Osteoblast (primary cell): ENCODE data around the gene DPM1. TPM values are rescaled to one million over a fixed set of nuclear protein-coding genes. Genes with fewer than 3 reads are reported as not detected.

Experiments used
- DNase-seq: peaks from one replicate; pipeline ENCODE4 v3.0.0; 2011; ENCODE audit warnings: low spot score, mixed read lengths; ENCODE audit not compliant: insufficient read length; ENCODE audit errors: missing footprints
- H2AFZ ChIP-seq: 2 replicates; pipeline ENCODE4 v1.6.0; 2011; ENCODE audit warnings: mild to moderate bottlenecking, low read length
- H3K27ac ChIP-seq: 2 replicates; pipeline ENCODE4 v1.5.1; 2011; ENCODE audit warnings: mild to moderate bottlenecking, low read depth, low read length, moderate library complexity
- H3K27me3 ChIP-seq: 2 replicates; pipeline ENCODE4 v1.6.0; 2012; ENCODE audit warnings: mild to moderate bottlenecking, control low read depth, inconsistent platforms, low read length, moderate library complexity; ENCODE audit not compliant: insufficient read depth
- H3K36me3 ChIP-seq: 2 replicates; pipeline ENCODE4 v1.5.1; 2011; ENCODE audit warnings: mild to moderate bottlenecking, low read length, control low read depth, moderate library complexity; ENCODE audit not compliant: insufficient read depth
- H3K4me1 ChIP-seq: 2 replicates; pipeline ENCODE4 v1.5.1; 2011; ENCODE audit warnings: mild to moderate bottlenecking, low read length, control low read depth, moderate library complexity; ENCODE audit not compliant: insufficient read depth
- H3K4me2 ChIP-seq: 2 replicates; pipeline ENCODE4 v1.6.0; 2011; ENCODE audit warnings: mild to moderate bottlenecking, low read length; ENCODE audit not compliant: insufficient read depth
- H3K4me3 ChIP-seq: fragments of 200-600 bp; sonication (generic); 3 replicates; pipeline ENCODE4 v1.5.1; 2012; ENCODE audit warnings: mild to moderate bottlenecking, low read length, inconsistent platforms; ENCODE audit not compliant: insufficient read depth
- H3K79me2 ChIP-seq: 2 replicates; pipeline ENCODE4 v1.6.0; 2012; ENCODE audit warnings: mild to moderate bottlenecking, low read length, control low read depth, inconsistent platforms; ENCODE audit not compliant: insufficient read depth
- H3K9me3 ChIP-seq: 2 replicates; pipeline ENCODE4 v1.5.1; 2011; ENCODE audit warnings: low read depth, low read length, control low read depth
- H4K20me1 ChIP-seq: 2 replicates; pipeline ENCODE4 v1.6.0; 2012; ENCODE audit warnings: mild to moderate bottlenecking, low read length, control low read depth; ENCODE audit not compliant: insufficient read depth
- CTCF ChIP-seq: IDR thresholded peaks from 2 replicates; pipeline ENCODE4 v1.5.1; 2011; ENCODE audit warnings: mild to moderate bottlenecking, low read depth, low read length, moderate library complexity; ENCODE audit errors: extremely low read depth
- total RNA-seq: library from RNA; depleted of rRNA; stranded (reverse); fragments of >200 nt; gene quantifications from 2 replicates; pipeline ENCODE4 v1.2.3, GENCODE V29; 2012

Gene DPM1
- total RNA-seq, 1 donor: 53.2 TPM

- Histone ChIP-seq H3K36me3 (peaks cover 7% of the 10 kb centered on the region), H3K9me3 (no peaks in the 10 kb centered on the region), H3K27ac (peak overlapping the region; percentile 43), H3K4me1 (peaks cover 65% of the 10 kb centered on the region), H4K20me1 (peaks cover 91% of the 10 kb centered on the region), H3K79me2 (peaks cover 100% of the 10 kb centered on the region), H3K27me3 (no peaks in the 10 kb centered on the region), H3K4me3 (no peak overlapping the region), H3K4me2 (no peak overlapping the region), H2AFZ (no peak overlapping the region)
- TF ChIP-seq CTCF: no peak
- peak; percentile 38 for DNase-seq
Observed at GRCh38 chr20:50918403-50918802, 39.9 kb downstream of the DPM1 start.

GRCh38 chr20:50916934-50917333 is 41.4 kb downstream of the DPM1 start:
- peaks cover 89% of the 10 kb centered on the region for H4K20me1 ChIP-seq
- DNase-seq: no peak
- H3K4me1 ChIP-seq: peaks cover 67% of the 10 kb centered on the region
- peak overlapping the region; percentile 58 for H3K27ac ChIP-seq
- TF ChIP-seq CTCF: no peak
- H3K27me3 ChIP-seq: no peaks in the 10 kb centered on the region
- no peaks in the 10 kb centered on the region for H3K9me3 ChIP-seq
- no peak overlapping the region for H2AFZ ChIP-seq
- no peak overlapping the region for H3K4me3 ChIP-seq
- no peak overlapping the region for H3K4me2 ChIP-seq
- H3K79me2 ChIP-seq: peaks cover 100% of the 10 kb centered on the region
- peaks cover 9% of the 10 kb centered on the region for H3K36me3 ChIP-seq

GRCh38 chr20:50916257-50916656 is 42.1 kb downstream of the DPM1 start:
- no peaks in the 10 kb centered on the region for H3K27me3 ChIP-seq

GRCh38 chr20:50915424-50915823 is 42.9 kb downstream of the DPM1 start:
- Histone ChIP-seq H3K9me3 (no peaks in the 10 kb centered on the region), H3K27ac (peak overlapping the region; percentile 29), H2AFZ (no peak overlapping the region), H3K27me3 (no peaks in the 10 kb centered on the region), H3K4me3 (no peak overlapping the region), H3K79me2 (peaks cover 100% of the 10 kb centered on the region), H4K20me1 (peaks cover 88% of the 10 kb centered on the region), H3K36me3 (peaks cover 9% of the 10 kb centered on the region), H3K4me2 (peak overlapping the region; percentile 31), H3K4me1 (peaks cover 63% of the 10 kb centered on the region)
- DNase-seq: peak; percentile 35
- TF ChIP-seq CTCF: no peak

More at GRCh38 chr20:50916257-50916656, 42.1 kb downstream of the DPM1 start:
- TF ChIP-seq CTCF: no peak
- Histone ChIP-seq H3K79me2 (peaks cover 100% of the 10 kb centered on the region), H4K20me1 (peaks cover 89% of the 10 kb centered on the region), H3K4me2 (no peak overlapping the region), H2AFZ (no peak overlapping the region), H3K9me3 (no peaks in the 10 kb centered on the region), H3K36me3 (peaks cover 9% of the 10 kb centered on the region), H3K4me1 (peaks cover 69% of the 10 kb centered on the region), H3K27ac (peak overlapping the region; percentile 58), H3K4me3 (no peak overlapping the region)
- DNase-seq: no peak
